Transverse colon (tissue), 4 donors: Measurements from ENCODE around the gene MT1X.

Source experiments
- CTCF ChIP-seq, 5 experiments: fragments of 200-600 bp in 3 of 5; fragments of 450-650 bp in 2 of 5; sonication (generic) in 3 of 5; IDR thresholded peaks; 1 replicate in 2 of 5; 2 replicates in 3 of 5; pipeline ENCODE4 v1.5.1; 2016 to 2017; ENCODE audit warnings: antibody characterized with exemption in 5 of 5, inconsistent platforms in 3 of 5, mild to moderate bottlenecking in 2 of 5, moderate library complexity in 1 of 5
- POLR2AphosphoS5 ChIP-seq, 3 donors: sonication (generic); formaldehyde crosslinking; IDR thresholded peaks; one replicate each; pipeline ENCODE4 v1.6.1; 2016; ENCODE audit warnings: antibody characterized with exemption in 3 of 3

GRCh38 chr16:56647641-56648431, 34.4 kb upstream of the MT1X start:
- TF ChIP-seq POLR2AphosphoS5 (IDR thresholded peaks at IDR 0.05) (no peak), CTCF (IDR thresholded peaks at IDR 0.05) (peak in 1 of 5 experiments; percentile 11)
